H7 (cell line): ENCODE results near the gene RAB19. TPM values are rescaled to one million over a fixed set of nuclear protein-coding genes. Genes with fewer than 3 reads are reported as not detected.

ENCODE experiments used
- DNase-seq: peaks from one replicate; pipeline ENCODE4 v3.0.0; 2012
- H3K27me3 ChIP-seq: 2 replicates; pipeline ENCODE4 v1.6.0; 2011; ENCODE audit warnings: mild to moderate bottlenecking, low read length; ENCODE audit not compliant: control insufficient read depth, insufficient read depth
- H3K36me3 ChIP-seq: replicated peaks from 2 replicates; pipeline ENCODE4 v1.5.1; 2011; ENCODE audit warnings: low read length; ENCODE audit not compliant: control insufficient read depth, insufficient read depth
- H3K4me3 ChIP-seq: 2 replicates; pipeline ENCODE4 v1.5.1; 2011; ENCODE audit warnings: low read depth, mild to moderate bottlenecking, control low read depth, low read length, moderate library complexity; ENCODE audit not compliant: insufficient read depth
- total RNA-seq: library from RNA; depleted of rRNA; stranded (reverse); fragments of >200 nt; shearing (Covaris generic); gene quantifications from 2 replicates; pipeline ENCODE4 v1.2.3, GENCODE V29; 2014

The RAB19 gene
- total RNA-seq, 1 experiment from 2014 or later = 2.3 TPM

DNA sequence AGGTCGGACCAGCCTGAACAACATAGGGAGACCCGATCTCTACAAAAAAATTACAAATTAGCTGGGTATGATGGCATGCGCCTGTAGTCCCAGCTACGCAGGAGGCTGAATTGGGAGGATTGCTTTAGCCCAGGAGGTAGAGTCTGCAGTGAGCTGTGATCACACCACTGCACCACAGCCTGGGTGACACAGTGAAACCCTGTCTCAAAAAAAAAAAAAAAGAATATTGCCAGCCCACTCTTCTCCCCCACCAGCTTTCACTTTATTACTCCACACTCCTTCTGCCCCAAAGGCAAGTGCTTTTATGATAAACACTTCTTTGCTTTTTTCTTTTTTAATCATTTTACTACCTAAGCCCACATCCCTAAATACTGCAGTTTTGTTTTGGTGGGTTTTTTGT lies 14.8 kb downstream of the RAB19 start:
- 0 out of 2 replicates have a peak, but pooled peaks cover 1% of the 10 kb centered on the region for H3K36me3 ChIP-seq
- no peak for DNase-seq
- no peaks in the 10 kb centered on the region for H3K27me3 ChIP-seq
- H3K4me3 ChIP-seq = no peak overlapping the region

DNA sequence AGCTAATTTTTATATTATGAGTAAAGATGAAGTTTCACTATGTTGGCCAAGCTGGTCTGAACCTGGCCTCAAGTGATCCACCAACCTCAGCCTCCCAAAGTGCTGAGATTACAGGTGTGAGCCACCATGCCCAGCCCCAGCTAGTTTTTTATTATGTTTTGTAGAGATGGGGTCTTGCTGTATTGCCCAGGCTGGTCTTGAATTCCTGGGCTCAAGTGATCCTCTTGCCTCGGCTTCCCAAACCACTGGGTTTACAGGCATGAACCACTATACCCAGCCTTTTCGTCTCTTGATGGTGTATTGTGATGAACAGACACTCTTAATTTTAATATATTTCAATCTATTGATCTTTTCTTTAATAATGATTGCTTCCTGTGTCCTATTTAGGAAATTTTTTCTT lies 17.7 kb downstream of the RAB19 start:
- Histone ChIP-seq H3K4me3 (no peak overlapping the region), H3K27me3 (no peaks in the 10 kb centered on the region), H3K36me3 (no peaks in the 10 kb centered on the region; the same call in none of the 2 replicates)
- no peak for DNase-seq

DNA sequence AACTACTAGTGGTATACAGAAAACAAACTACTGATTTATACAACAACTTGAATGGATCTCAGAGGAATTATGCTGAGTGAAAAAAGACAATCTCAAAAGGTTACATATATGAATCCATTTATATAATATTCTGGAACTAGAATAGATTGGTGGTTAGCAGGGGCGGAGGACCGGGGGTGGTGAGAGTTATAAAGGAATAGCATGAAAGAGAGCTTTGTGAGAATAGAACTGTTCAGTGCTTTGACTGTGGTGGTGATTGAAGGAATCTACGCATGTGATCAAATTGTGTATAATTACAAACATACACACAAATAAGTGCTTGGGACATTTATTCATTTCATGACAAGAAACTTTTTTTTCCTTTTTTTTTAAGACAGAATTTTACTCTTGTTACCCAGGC lies 19.6 kb downstream of the RAB19 start:
- no peaks in the 10 kb centered on the region; the same call in none of the 2 replicates for H3K36me3 ChIP-seq
- no peak for DNase-seq
- H3K4me3 ChIP-seq = no peak overlapping the region
- H3K27me3 ChIP-seq = no peaks in the 10 kb centered on the region

DNA sequence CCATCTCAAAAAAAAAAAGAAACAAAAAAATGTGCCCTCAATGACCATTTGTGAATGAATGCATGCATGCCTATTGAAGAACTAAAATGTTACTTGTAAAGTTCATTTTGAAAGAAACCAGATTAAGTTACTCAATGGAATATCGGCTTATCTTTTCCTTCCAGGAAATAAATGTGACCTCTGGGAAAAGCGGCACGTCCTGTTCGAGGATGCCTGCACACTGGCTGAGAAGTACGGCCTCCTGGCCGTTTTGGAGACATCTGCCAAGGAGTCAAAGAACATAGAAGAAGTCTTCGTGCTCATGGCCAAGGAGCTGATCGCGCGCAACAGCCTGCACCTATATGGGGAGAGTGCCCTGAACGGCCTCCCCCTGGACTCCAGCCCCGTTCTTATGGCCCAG lies 21.9 kb downstream of the RAB19 start:
- DNase-seq = no peak
- H3K36me3 ChIP-seq = no peaks in the 10 kb centered on the region; the same call in none of the 2 replicates
- H3K4me3 ChIP-seq = no peak overlapping the region
- no peaks in the 10 kb centered on the region for H3K27me3 ChIP-seq

DNA sequence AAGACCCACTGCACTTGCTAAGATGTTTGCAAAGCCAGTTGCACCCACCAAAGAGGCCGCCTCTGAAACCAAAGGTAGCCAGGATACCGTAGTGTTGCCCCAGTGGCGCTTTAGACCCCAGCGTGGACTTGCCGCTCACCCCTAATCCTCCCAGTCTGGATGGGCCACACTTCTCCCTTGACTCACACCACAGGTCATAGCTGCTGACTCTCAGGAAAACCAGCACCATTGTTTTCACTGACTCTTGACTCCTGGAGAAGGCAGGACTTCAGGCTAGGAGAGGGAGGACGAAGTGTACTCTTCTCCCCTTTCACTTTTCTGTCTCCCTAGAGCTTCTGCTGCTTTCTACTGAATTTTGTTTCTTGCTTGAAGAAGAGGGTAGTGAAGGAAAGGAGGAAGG lies 22.3 kb downstream of the RAB19 start:
- Histone ChIP-seq H3K36me3 (no peaks in the 10 kb centered on the region; the same call in none of the 2 replicates), H3K4me3 (no peak overlapping the region), H3K27me3 (no peaks in the 10 kb centered on the region)
- no peak for DNase-seq

DNA sequence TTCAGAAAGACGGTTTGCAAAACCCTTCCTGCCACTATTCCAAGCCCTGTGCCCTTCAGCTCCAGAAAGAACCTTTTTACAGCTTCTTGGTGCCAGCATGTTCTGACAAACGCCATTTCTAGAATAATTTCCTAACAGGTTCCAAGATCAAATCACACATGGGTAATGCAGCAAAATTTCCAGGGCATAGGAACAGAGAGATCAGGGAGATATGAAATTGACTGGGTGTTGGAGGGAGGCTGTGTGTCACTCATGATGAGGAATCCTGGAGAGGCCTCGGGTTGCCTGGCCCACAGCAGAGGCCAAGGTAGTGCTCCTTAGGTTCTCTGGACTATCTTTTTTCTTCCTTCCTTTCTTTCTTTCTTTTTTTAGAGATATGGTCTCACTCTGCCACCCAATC lies 29.5 kb downstream of the RAB19 start:
- H3K27me3 ChIP-seq = no peaks in the 10 kb centered on the region
- H3K4me3 ChIP-seq = no peak overlapping the region
- H3K36me3 ChIP-seq = no peaks in the 10 kb centered on the region
- no peak for DNase-seq

DNA sequence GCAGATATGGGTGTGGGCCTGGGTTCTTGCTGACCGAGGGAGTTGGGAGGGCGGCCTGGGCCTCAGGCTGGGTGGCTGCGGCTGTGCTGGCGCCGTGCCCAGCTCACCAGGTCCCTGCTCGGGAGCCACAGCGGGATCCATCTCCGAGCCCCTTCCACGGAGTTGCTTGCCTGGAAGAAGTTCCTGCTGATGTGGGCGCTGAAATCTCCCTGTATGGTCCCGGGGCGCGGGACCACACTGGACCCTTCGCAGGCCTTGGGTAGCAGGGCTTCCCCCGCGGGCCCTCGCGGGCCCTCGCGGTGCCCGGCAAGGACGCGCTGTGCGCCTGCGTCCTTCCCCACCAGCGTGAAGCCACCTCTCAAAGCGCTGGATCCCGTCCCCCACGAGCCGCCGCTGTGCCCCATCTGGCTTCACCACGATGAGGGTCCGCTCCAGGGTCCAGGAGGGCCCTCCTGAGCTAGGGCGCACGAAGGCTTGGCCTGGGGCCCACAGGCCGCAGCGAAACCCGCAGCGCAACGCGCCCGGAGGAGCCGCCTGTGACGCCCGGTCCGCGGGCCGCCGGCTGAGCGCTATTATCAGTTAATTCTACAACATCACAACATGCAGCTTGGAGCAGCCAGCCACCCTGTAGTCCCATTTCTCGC lies 31.5 kb downstream of the RAB19 start:
- Histone ChIP-seq H3K4me3 (no peak overlapping the region), H3K27me3 (no peaks in the 10 kb centered on the region), H3K36me3 (no peaks in the 10 kb centered on the region)
- DNase-seq = peak; percentile 68

DNA sequence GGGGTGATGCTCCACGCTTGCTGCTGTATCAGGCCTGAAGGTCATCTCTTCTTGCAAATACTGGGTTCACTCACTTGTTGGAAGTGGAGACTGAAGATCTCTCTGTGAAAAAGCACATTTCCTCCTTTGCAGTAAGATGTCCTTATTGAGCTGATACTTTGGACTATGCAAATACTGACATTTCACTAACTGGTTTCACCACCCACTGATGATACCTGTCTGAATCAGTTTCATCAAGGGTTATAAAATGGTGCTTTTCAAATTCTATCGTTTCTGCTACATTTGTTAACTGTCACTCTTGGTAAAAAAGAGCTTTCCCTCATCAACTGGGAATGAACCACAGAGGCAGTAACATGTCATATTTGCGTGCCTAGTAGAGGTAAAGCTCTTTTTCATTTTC lies 35.5 kb downstream of the RAB19 start:
- no peak overlapping the region for H3K4me3 ChIP-seq
- no peaks in the 10 kb centered on the region for H3K27me3 ChIP-seq
- DNase-seq = no peak

DNA sequence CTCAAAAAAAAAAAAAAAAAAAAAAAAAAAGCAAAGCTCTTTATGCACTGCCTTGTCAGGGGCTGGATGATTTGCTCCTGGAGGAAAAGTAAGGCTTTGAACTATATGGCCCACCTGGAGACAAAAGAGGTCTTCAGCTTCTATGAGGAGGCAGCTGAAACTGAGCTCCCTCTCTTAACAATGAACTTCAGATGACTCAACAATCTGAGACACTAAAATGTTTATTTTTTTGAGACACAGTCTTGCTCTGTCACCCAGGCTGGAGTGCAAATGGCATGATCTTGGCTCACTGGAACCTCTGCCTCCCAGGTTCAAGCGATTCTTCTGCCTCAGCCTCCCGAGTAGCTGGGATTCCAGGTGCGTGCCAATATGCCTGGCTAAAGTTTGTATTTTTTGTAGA lies 36.7 kb downstream of the RAB19 start:
- Histone ChIP-seq H3K4me3 (no peak overlapping the region), H3K36me3 (no peaks in the 10 kb centered on the region), H3K27me3 (no peaks in the 10 kb centered on the region)
- no peak for DNase-seq

More for the DNA sequence above, 35.5 kb downstream of the RAB19 start:
- H3K36me3 ChIP-seq = no peaks in the 10 kb centered on the region

DNA sequence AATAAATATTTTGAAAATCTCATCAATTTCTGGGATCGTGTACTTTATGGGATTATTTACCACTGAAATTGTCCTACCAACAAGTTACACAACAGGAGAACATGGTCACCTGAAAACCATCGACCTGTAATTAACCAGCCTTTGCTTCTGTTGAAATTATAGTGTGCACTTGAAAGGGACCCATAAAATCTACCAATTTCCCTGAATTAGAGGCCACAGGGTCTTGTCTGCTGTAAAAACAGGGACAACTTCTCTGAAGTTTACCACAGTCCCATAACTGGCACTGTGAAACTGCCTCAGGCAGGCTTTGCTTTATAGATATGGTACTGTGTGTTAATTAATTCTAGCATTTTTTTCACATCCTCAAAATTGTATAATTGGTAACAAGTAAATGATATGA lies 37.7 kb downstream of the RAB19 start:
- H3K36me3 ChIP-seq = no peaks in the 10 kb centered on the region
- no peak overlapping the region for H3K4me3 ChIP-seq
- H3K27me3 ChIP-seq = no peaks in the 10 kb centered on the region
- DNase-seq = no peak

DNA sequence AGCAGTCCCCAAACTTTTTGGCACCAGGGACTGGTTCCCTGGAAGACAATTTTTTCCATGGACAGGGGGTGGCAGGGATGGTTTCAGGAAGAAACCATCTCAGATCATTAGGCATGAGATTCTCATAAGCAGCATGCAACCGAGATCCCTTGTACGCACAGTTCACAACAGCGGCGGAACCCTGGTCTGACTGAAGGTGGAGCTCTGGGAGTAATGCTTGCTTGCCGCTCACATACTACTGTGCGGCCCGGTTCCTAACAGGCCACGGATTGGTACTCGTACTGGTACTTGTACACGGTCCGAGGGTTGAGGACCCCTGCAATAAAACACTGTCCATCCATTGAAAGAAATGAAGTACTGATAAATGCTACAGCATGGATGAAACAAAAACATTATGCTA lies 42.6 kb downstream of the RAB19 start:
- DNase-seq = no peak
- Histone ChIP-seq H3K4me3 (no peak overlapping the region), H3K27me3 (no peaks in the 10 kb centered on the region), H3K36me3 (no peaks in the 10 kb centered on the region)

DNA sequence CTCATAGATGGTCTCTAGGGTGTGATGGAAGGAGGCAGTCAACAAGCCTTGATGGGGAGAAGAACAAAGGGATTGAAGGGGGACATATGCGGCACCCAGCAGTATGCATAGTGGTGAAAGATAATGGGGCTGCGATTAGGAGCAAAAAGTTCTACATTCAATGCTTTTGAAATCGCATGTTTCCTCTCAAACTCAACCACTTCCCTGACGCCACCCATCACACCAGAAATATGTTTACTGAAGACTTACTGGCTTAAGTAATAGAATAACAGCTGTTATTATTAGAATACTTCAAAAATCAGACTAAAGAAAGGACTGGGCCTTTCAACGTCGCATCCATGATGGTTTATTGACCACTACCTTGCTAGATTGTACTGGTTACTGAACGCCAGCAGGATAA lies 44.0 kb downstream of the RAB19 start:
- Histone ChIP-seq H3K36me3 (no peaks in the 10 kb centered on the region), H3K27me3 (no peaks in the 10 kb centered on the region), H3K4me3 (no peak overlapping the region)
- DNase-seq = no peak

DNA sequence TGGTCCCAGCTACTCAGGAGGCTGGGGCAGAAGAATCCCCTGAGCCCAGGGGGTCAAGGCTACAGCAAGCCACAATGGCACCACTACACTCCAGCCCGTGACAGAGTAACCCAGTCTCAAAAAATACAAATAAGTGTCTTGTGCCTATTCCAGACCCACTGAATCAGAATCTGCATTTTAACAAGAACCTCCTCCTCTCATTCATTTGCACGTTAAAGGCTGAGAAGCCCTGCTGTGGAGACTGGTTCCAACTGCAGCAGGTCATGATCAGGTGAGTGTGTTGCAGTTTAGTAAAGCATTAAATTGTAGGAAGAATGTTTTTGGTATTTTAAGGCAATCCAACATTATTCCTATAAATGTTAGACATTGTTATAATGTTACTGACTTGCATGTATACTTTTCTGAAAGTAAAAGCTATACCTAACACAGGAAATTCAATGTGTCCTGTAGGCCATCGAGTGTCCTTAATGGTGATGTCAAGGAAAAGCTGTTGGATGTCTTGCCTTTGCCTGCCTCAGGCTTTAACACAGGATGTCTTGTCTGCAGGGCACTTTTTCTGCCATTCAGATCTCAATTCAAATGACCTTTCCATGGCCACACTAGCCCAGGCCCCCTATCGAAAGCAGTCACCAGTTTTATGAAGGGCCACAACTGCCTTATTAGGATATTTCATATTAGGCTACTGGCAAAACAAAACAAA lies 45.1 kb downstream of the RAB19 start:
- no peak for DNase-seq
- no peak overlapping the region for H3K4me3 ChIP-seq
- H3K36me3 ChIP-seq = no peaks in the 10 kb centered on the region; the same call in 1 of the 2 replicates
- no peaks in the 10 kb centered on the region for H3K27me3 ChIP-seq

DNA sequence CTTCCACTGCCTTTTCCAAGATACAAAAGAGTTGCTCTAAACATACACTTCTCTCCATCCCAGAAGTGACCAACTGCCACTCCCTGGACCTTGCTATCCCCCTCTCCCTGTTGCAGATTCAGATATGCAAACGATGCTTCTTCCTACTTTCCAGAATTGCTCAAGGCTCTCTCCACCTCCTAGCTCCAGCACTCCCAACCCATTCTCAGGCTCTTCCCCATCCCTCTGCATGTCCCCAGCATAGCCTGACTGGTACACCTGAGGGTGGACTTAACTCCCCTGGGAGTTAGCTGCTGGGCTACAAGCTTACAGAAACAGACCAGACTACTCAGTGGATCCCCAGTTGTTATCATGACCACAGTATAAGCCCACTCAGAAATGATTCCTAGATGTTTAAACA lies 47.9 kb downstream of the RAB19 start:
- H3K36me3 ChIP-seq = peaks cover 11% of the 10 kb centered on the region
- no peak for DNase-seq

DNA sequence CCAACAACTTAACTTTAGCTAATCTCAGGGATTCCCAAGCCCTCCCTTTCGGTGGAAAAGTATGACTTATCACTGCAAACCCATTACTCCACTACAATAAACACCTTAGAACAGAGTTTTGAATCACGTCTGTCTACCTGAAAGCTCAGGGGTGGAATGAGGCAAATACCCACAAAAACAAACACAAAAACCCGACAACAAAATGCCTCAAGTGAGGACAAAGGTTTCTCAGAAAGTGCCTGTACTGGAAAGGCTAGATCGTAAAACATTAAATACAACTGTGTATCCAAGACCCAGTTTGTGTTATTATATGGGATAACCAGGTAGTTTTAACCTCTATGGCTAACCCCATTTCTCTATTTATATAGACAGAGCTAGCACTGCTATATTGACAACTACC lies 49.4 kb downstream of the RAB19 start:
- no peaks in the 10 kb centered on the region for H3K27me3 ChIP-seq
- H3K4me3 ChIP-seq = no peak overlapping the region
- H3K36me3 ChIP-seq = peaks cover 12% of the 10 kb centered on the region
- DNase-seq = no peak

More for the DNA sequence above, 47.9 kb downstream of the RAB19 start:
- Histone ChIP-seq H3K4me3 (no peak overlapping the region), H3K27me3 (no peaks in the 10 kb centered on the region)
